PC-3 (cell line): ENCODE data around the gene KRTAP10-2. TPM values are rescaled to one million over a fixed set of nuclear protein-coding genes. Genes with fewer than 3 reads are reported as not detected.

Experiments used
- ATAC-seq: fragments of 200-7000 bp; cut with Tn5 transposase; 2 replicates; pipeline ENCODE4 v1.9.1; 2020; ENCODE audit warnings: mild to moderate bottlenecking, moderate library complexity
- BruUV-seq: library from RNA; stranded (reverse); fragments of 400-500 nt; replicated peaks from 2 replicates; lab custom pipeline; 2021; lab: Mats Ljungman, UMichigan
- CTCF ChIA-PET: fragments of 300-600 bp; sonication (Branson Sonifier 250); formaldehyde crosslinking; loops from one replicate; lab custom pipeline; 2022; ENCODE audit warnings: antibody characterized with exemption; lab: Charles Lee
- POLR2A ChIA-PET: fragments of 300-600 bp; sonication (Branson Sonifier 250); formaldehyde crosslinking; loops from one replicate; lab custom pipeline; 2022; ENCODE audit warnings: antibody characterized with exemption; ENCODE audit not compliant: unreplicated experiment; lab: Charles Lee
- DNase-seq: peaks from one replicate; pipeline ENCODE4 v3.0.0-alpha.2; 2015
- H2AFZ ChIP-seq: fragments of 300-600 bp; sonication (generic); 2 replicates; pipeline ENCODE4 v1.6.0; 2016; ENCODE audit warnings: antibody characterized with exemption, low read length
- H3F3A ChIP-seq: fragments of 300-600 bp; sonication (generic); one replicate; pipeline ENCODE4 v1.6.0; 2017; ENCODE audit warnings: antibody characterized with exemption, low read length, control low read depth, mild to moderate bottlenecking; ENCODE audit not compliant: unreplicated experiment
- H3K27ac ChIP-seq: fragments of 300-600 bp; sonication (generic); 2 replicates; pipeline ENCODE4 v1.5.1; 2016; ENCODE audit warnings: mild to moderate bottlenecking, low read length
- H3K27me3 ChIP-seq: fragments of 300-600 bp; sonication (generic); 2 replicates; pipeline ENCODE4 v1.6.1; 2016; ENCODE audit warnings: low read length, mixed read lengths
- H3K36me3 ChIP-seq: fragments of 300-600 bp; sonication (generic); 2 replicates; pipeline ENCODE4 v1.6.1; 2016; ENCODE audit warnings: low read depth, mixed run types, low read length, mixed read lengths
- H3K4me1 ChIP-seq: fragments of 300-600 bp; sonication (generic); 2 replicates; pipeline ENCODE4 v1.5.1; 2016; ENCODE audit warnings: low read length; ENCODE audit not compliant: insufficient read depth
- H3K4me2 ChIP-seq: fragments of 300-600 bp; sonication (generic); 2 replicates; pipeline ENCODE4 v1.6.0; 2016; ENCODE audit warnings: low read length
- H3K4me3 ChIP-seq: fragments of 300-600 bp; sonication (generic); 2 replicates; pipeline ENCODE4 v1.5.1; 2016; ENCODE audit warnings: mild to moderate bottlenecking, low read length, mixed read lengths
- H3K79me2 ChIP-seq: fragments of 300-600 bp; sonication (generic); 2 replicates; pipeline ENCODE4 v1.6.1; 2017; ENCODE audit warnings: low read length, mixed read lengths
- H3K9ac ChIP-seq: fragments of 300-600 bp; sonication (generic); 2 replicates; pipeline ENCODE4 v1.6.0; 2016; ENCODE audit warnings: mild to moderate bottlenecking, low read length
- H3K9me2 ChIP-seq: fragments of 300-600 bp; sonication (generic); replicated peaks from 2 replicates; pipeline ENCODE4 v1.6.1; 2016; ENCODE audit warnings: mixed run types, low read length, mixed read lengths
- H3K9me3 ChIP-seq: fragments of 300-600 bp; sonication (generic); 2 replicates; pipeline ENCODE4 v1.6.1; 2016; ENCODE audit warnings: low read length, mixed read lengths
- H4K20me1 ChIP-seq: fragments of 300-600 bp; sonication (generic); 2 replicates; pipeline ENCODE4 v1.6.1; 2016; ENCODE audit warnings: low read length, mixed read lengths
- CTCF ChIP-seq: fragments of 300-600 bp; sonication (generic); conservative IDR thresholded peaks from 2 replicates; pipeline ENCODE4 v1.5.1; 2017; ENCODE audit warnings: antibody characterized with exemption, low read depth, mild to moderate bottlenecking, low read length
- EZH2 ChIP-seq: fragments of 300-600 bp; sonication (generic); IDR thresholded peaks from one replicate; pipeline ENCODE4 v1.6.1; 2017; ENCODE audit warnings: antibody characterized with exemption, mild to moderate bottlenecking, low read length; ENCODE audit not compliant: unreplicated experiment
- EZH2phosphoT487 ChIP-seq: fragments of 300-600 bp; sonication (generic); IDR thresholded peaks from 2 replicates; pipeline ENCODE4 v1.6.1; 2018; ENCODE audit warnings: mild to moderate bottlenecking, antibody characterized with exemption, low read length, borderline replicate concordance
- intact Hi-C: fragments of 100-400 bp; cut with micrococcal nuclease; formaldehyde crosslinking; loops from 2 replicates; pipeline ENCODE4 v1.9.0; 2023
- total RNA-seq: library from RNA; depleted of rRNA; stranded (reverse); fragments of >200 nt; gene quantifications from 2 replicates; pipeline ENCODE4 v1.2.3, GENCODE V29; 2014

The KRTAP10-2 gene
- total RNA-seq, 1 experiment from 2014 or later: not detected

DNA sequence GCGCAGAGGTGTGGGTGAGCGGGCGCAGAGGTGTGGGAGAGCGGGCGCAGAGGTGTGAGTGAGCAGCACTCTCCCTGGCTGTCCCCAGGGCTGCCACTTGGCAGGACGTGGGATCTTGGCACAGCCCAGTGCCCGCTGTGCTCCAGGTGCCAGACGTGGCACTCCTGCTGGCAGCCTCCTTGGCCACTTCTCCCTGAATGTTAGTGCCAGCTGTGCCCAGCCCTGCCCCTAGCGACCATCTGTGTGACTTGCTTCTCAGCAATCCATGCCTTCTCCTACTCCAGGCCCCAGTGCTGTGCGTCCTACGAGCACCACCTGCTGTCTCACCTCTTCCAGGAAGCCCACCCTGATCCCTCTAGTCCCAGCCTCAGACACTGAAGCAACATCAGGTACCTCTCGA, 41.8 kb downstream of the KRTAP10-2 start:
- DNase-seq (peak; percentile 76), ATAC-seq (peak; percentile 81)

GRCh38 chr21:44508711-44509445, 42.4 kb downstream of the KRTAP10-2 start:
- H3K4me3 ChIP-seq: no peak overlapping the region
- BruUV-seq: TSS peak; percentile 12
- H3K79me2 ChIP-seq: no peaks in the 10 kb centered on the region
- no peaks in the 10 kb centered on the region for H3K36me3 ChIP-seq
- H3K27ac ChIP-seq: no peak overlapping the region
- DNase-seq: no peak
- H3K9ac ChIP-seq: no peak overlapping the region
- no peaks in the 10 kb centered on the region for H4K20me1 ChIP-seq
- H2AFZ ChIP-seq: no peak overlapping the region
- intact Hi-C loops: no loop called here
- H3K9me2 ChIP-seq: no peaks in the 10 kb centered on the region
- H3K4me1 ChIP-seq: peaks cover 11% of the 10 kb centered on the region; the same call in 1 of the 2 replicates
- H3K27me3 ChIP-seq: no peaks in the 10 kb centered on the region
- H3K9me3 ChIP-seq: no peaks in the 10 kb centered on the region
- ATAC-seq: no peak
- TF ChIP-seq CTCF (no peak), EZH2 (no peak)
- no peak overlapping the region for H3K4me2 ChIP-seq
- POLR2A ChIA-PET: no interaction called here
- H3F3A ChIP-seq: no peaks in the 10 kb centered on the region
- CTCF ChIA-PET: interaction anchor here (2.6 kb wide), 1 partner anchor 234 kb away, joined by 20 read pairs; no protein-coding TSS in a partner anchor

More for the DNA sequence above, 41.8 kb downstream of the KRTAP10-2 start:
- BruUV-seq: no TSS peak
- Histone ChIP-seq H3K79me2 (no peaks in the 10 kb centered on the region), H3K27me3 (no peaks in the 10 kb centered on the region), H3K4me3 (no peak overlapping the region), H3K9me3 (no peaks in the 10 kb centered on the region), H4K20me1 (no peaks in the 10 kb centered on the region), H2AFZ (no peak overlapping the region), H3F3A (no peaks in the 10 kb centered on the region), H3K36me3 (no peaks in the 10 kb centered on the region), H3K9ac (no peak overlapping the region), H3K9me2 (no peaks in the 10 kb centered on the region), H3K4me2 (peak overlapping the region; percentile 89), H3K27ac (no peak overlapping the region), H3K4me1 (peaks cover 11% of the 10 kb centered on the region; the same call in 1 of the 2 replicates)
- ChIA-PET CTCF (interaction anchor here (2.0 to 2.6 kb wide), 2 partner anchors 233 to 284 kb away, joined by 20 read pairs; no protein-coding TSS in a partner anchor), POLR2A (no interaction called here)
- TF ChIP-seq CTCF (peak; percentile 65), EZH2 (no peak), EZH2phosphoT487 (no peak)
- intact Hi-C loops: no loop called here

GRCh38 chr21:44508426-44508710, 42.9 kb downstream of the KRTAP10-2 start:
- DNase-seq (no peak), ATAC-seq (no peak)
- CTCF ChIA-PET: no interaction called here
- Histone ChIP-seq H3K9me2 (no peaks in the 10 kb centered on the region), H3K9ac (no peak overlapping the region), H3K79me2 (no peaks in the 10 kb centered on the region), H3K9me3 (no peaks in the 10 kb centered on the region), H3F3A (no peaks in the 10 kb centered on the region), H4K20me1 (no peaks in the 10 kb centered on the region), H3K4me3 (no peak overlapping the region), H3K4me1 (peaks cover 11% of the 10 kb centered on the region; the same call in 1 of the 2 replicates), H3K36me3 (no peaks in the 10 kb centered on the region), H2AFZ (no peak overlapping the region), H3K27ac (no peak overlapping the region), H3K4me2 (no peak overlapping the region), H3K27me3 (no peaks in the 10 kb centered on the region)
- intact Hi-C loops: no loop called here
- POLR2A ChIA-PET: no interaction called here
- no TSS peak for BruUV-seq
- no peak for TF ChIP-seq CTCF
- TF ChIP-seq EZH2phosphoT487: no peak
- no peak for TF ChIP-seq EZH2
